HG02981 (cell line): ENCODE measurements around the gene NANS.
"Not testable (repeated sequence)": the region's sequence is repeated elsewhere in the genome, so short reads cannot be mapped to it uniquely, and the experiment has no call there.

Experiments
- ATAC-seq: cut with Tn5 transposase; IDR thresholded peaks from one replicate; pipeline ENCODE4 v1.9.1; 2021; ENCODE audit warnings: mild to moderate bottlenecking, moderate library complexity; ENCODE audit not compliant: unreplicated experiment

The NANS gene

GRCh38 chr9:98056269-98057137, at the start of gene NANS:
Gene NANS (plus strand): TSS chr9:98056732. CDS start chr9:98056809, 77 bp downstream.
- ATAC-seq: peak; percentile 95

GRCh38 chr9:98007251-98007928, 49.1 kb upstream of the NANS start:
- ATAC-seq: no peak

GRCh38 chr9:98008764-98009163, 47.8 kb upstream of the NANS start:
- no peak for ATAC-seq

GRCh38 chr9:98009437-98009836, 47.1 kb upstream of the NANS start:
- no peak for ATAC-seq

- no peak for ATAC-seq
These were observed 46.6 kb upstream of the NANS start for GRCh38 chr9:98009936-98010335.

- peak; percentile 90 for ATAC-seq
These were observed 46.1 kb upstream of the NANS start for GRCh38 chr9:98010445-98010844.

- ATAC-seq: no peak
These were observed 45.4 kb upstream of the NANS start for GRCh38 chr9:98011122-98011521.

GRCh38 chr9:98016137-98016680, 40.3 kb upstream of the NANS start:
- ATAC-seq: no peak

- ATAC-seq: no peak
These were observed 39.2 kb upstream of the NANS start for GRCh38 chr9:98017306-98017705.

- no peak for ATAC-seq
These were observed 38.2 kb upstream of the NANS start for GRCh38 chr9:98018347-98018746.

- no peak for ATAC-seq
These were observed 37.4 kb upstream of the NANS start for GRCh38 chr9:98019098-98019497.

- ATAC-seq: not testable (repeated sequence)
These were observed 36.7 kb upstream of the NANS start for GRCh38 chr9:98019869-98020268.

GRCh38 chr9:98020476-98021145, 35.9 kb upstream of the NANS start:
- no peak for ATAC-seq

GRCh38 chr9:98021306-98022040, 35.1 kb upstream of the NANS start:
- no peak for ATAC-seq

GRCh38 chr9:98022447-98022846, 34.1 kb upstream of the NANS start:
- no peak for ATAC-seq

GRCh38 chr9:98024702-98025101, 31.8 kb upstream of the NANS start:
- no peak for ATAC-seq

- ATAC-seq: no peak
These were observed 25.4 kb upstream of the NANS start for GRCh38 chr9:98031169-98031568.

- no peak for ATAC-seq
These were observed 24.6 kb upstream of the NANS start for GRCh38 chr9:98031935-98032334.

GRCh38 chr9:98034593-98035546, 21.7 kb upstream of the NANS start:
- peak; percentile 56 for ATAC-seq

GRCh38 chr9:98037357-98037756, 19.2 kb upstream of the NANS start:
- no peak for ATAC-seq
